Ovary (tissue), 9 donors: ENCODE measurements around the gene FBP2. TPM values are rescaled to one million over a fixed set of nuclear protein-coding genes. Genes with fewer than 3 reads are reported as not detected.

Experiments used
- DNase-seq, 5 donors: peaks; one replicate each; pipeline ENCODE4 v3.0.0-alpha.2; 2019 to 2020
- H3K27ac ChIP-seq, 2 donors: fragments of 200-600 bp; one replicate each; pipeline versions ENCODE4 v1.5.1 to v1.8.0; 2019 to 2022
- H3K27me3 ChIP-seq: fragments of 200-600 bp; one replicate; pipeline ENCODE4 v1.8.0; 2022
- H3K36me3 ChIP-seq: fragments of 200-600 bp; sonication (generic); one replicate; pipeline ENCODE4 v1.5.1; 2019
- H3K4me1 ChIP-seq: one replicate; pipeline ENCODE4 v1.8.1; 2013; ENCODE audit warnings: mild to moderate bottlenecking, moderate library complexity; ENCODE audit not compliant: insufficient read depth
- H3K4me3 ChIP-seq: fragments of 200-600 bp; sonication (generic); one replicate; pipeline ENCODE4 v1.5.1; 2017
- H3K9me3 ChIP-seq, 2 donors: fragments of 200-600 bp in 1 of 2; sonication (generic) in 1 of 2; one replicate each; pipeline versions ENCODE4 v1.5.1 to v1.8.1; 2013 to 2019; ENCODE audit warnings: mild to moderate bottlenecking in 1 of 2, moderate library complexity in 1 of 2
- CTCF ChIP-seq, 3 donors: fragments of 450-650 bp in 2 of 3; fragments of 200-600 bp in 1 of 3; IDR thresholded peaks; one replicate each; pipeline versions ENCODE4 v1.5.1 to v1.8.0; 2016 to 2022; ENCODE audit warnings: antibody characterized with exemption in 3 of 3, mild to moderate bottlenecking in 1 of 3
- EP300 ChIP-seq: sonication (generic); formaldehyde crosslinking; IDR thresholded peaks from one replicate; pipeline ENCODE4 v1.6.1; 2017; ENCODE audit warnings: antibody characterized with exemption
- POLR2A ChIP-seq: fragments of 450-650 bp; IDR thresholded peaks from one replicate; pipeline ENCODE4 v1.6.1; 2017; ENCODE audit warnings: antibody characterized with exemption, mild to moderate bottlenecking, moderate library complexity
- whole genome bisulfite sequencing, 3 donors: extraction: QIAGEN DNeasy Blood & Tissue Kit in 1 of 3; methylation state at CpG; one replicate each; pipeline versions ENCODE4 v1.1.5 to v1.1.7; 2013 to 2017; 5-methylcytosine and 5-hydroxymethylcytosine counted together
- intact Hi-C, 4 donors: fragments of 100-400 bp; cut with DNase I; formaldehyde crosslinking; loops; one replicate each; pipeline versions ENCODE4 v1.11.0 to v1.15.1; 2022 to 2023
- polyA plus RNA-seq, 2 donors: library from polyadenylated mRNA; stranded (reverse); fragments of 200-250 nt in 1 of 2; fragments of 350-450 nt in 1 of 2; fragmentation: Illumina TruSeq in 1 of 2; extraction: RNeasy Lipid Tissue Mini Kit (QIAGEN cat#74804) in 1 of 2; gene quantifications; one replicate each; pipeline ENCODE4 v1.2.3, GENCODE V29; 2013 to 2014
- total RNA-seq, 7 donors: library from RNA; depleted of rRNA in 2 of 7; stranded (reverse); fragments of >200 nt in 2 of 7; fragmentation: NEBNext Ultra II Directional in 3 of 7; extraction: Animal tissue kit (Norgen Biotek cat#: 25700) in 3 of 7; gene quantifications; one replicate each; pipeline versions ENCODE4 v1.1.0 to v1.2.4, GENCODE V29; 2016 to 2023
- donor health status: DM: no; HTN: no; CAD: no; lungs with moderate emphysema.
- donor health status: DM: no; HTN: no; CAD: no.
- donor health status: Bipolar disorder and iron deficiency.
- donor health status: DM: yes; HTN: yes; CAD: no.
- donor health status: DM: no; HTN: no; CAD: no.
- donor health status: DM: yes; HTN: yes; CAD: no.

Gene FBP2
- total and polyA plus RNA-seq, 9 donors, result not detected

GRCh38 chr9:94588681-94589080, 4.9 kb downstream of the FBP2 start:
- H3K9me3 ChIP-seq, result no peaks in the 10 kb centered on the region
- H3K27me3 ChIP-seq, result no peaks in the 10 kb centered on the region
- WGBS, 3 donors, result 86 to 91% (median 87%) methylated on average over 9 of the region's 9 CpGs
- H3K4me1 ChIP-seq, result no peaks in the 10 kb centered on the region
- no peak for TF ChIP-seq POLR2A
- no peak for TF ChIP-seq EP300
- no peak for TF ChIP-seq CTCF (IDR thresholded peaks at IDR 0.05)
- H3K4me3 ChIP-seq, result no peak overlapping the region
- DNase-seq, result no peak
- intact Hi-C loops, result no loop called here
- no peaks in the 10 kb centered on the region for H3K36me3 ChIP-seq
- H3K27ac ChIP-seq, result no peak overlapping the region

GRCh38 chr9:94586814-94587213, 6.8 kb downstream of the FBP2 start:
- Histone ChIP-seq H3K27ac (no peak overlapping the region), H3K36me3 (no peaks in the 10 kb centered on the region), H3K27me3 (no peaks in the 10 kb centered on the region), H3K4me3 (no peak overlapping the region), H3K4me1 (no peaks in the 10 kb centered on the region), H3K9me3 (no peaks in the 10 kb centered on the region)
- intact Hi-C loops, result no loop called here
- WGBS, 3 donors, result 19 to 52% (median 39%) methylated on average over 9 of the region's 9 CpGs
- DNase-seq, result no peak
- no peak for TF ChIP-seq CTCF (IDR thresholded peaks at IDR 0.05)
- TF ChIP-seq POLR2A, result no peak
- TF ChIP-seq EP300, result no peak

GRCh38 chr9:94586316-94586715, 7.3 kb downstream of the FBP2 start:
- no peak for TF ChIP-seq CTCF (IDR thresholded peaks at IDR 0.05)
- intact Hi-C loops, result no loop called here
- H3K4me1 ChIP-seq, result no peaks in the 10 kb centered on the region
- H3K27me3 ChIP-seq, result no peaks in the 10 kb centered on the region
- no peak for DNase-seq
- 65 to 77% (median 65%) methylated on average over 4 of the region's 4 CpGs for WGBS, 3 donors
- no peak overlapping the region for H3K4me3 ChIP-seq
- no peaks in the 10 kb centered on the region for H3K36me3 ChIP-seq
- no peak overlapping the region for H3K27ac ChIP-seq
- no peaks in the 10 kb centered on the region for H3K9me3 ChIP-seq

GRCh38 chr9:94584555-94584954, 9.1 kb downstream of the FBP2 start:
- Histone ChIP-seq H3K36me3 (no peaks in the 10 kb centered on the region), H3K4me1 (no peaks in the 10 kb centered on the region), H3K27me3 (no peaks in the 10 kb centered on the region), H3K27ac (no peak overlapping the region), H3K9me3 (no peaks in the 10 kb centered on the region), H3K4me3 (no peak overlapping the region)
- WGBS, 3 donors, result 84 to 88% (median 87%) methylated on average over 6 of the region's 6 CpGs
- DNase-seq, result no peak
- TF ChIP-seq POLR2A (no peak), EP300 (no peak), CTCF (IDR thresholded peaks at IDR 0.05) (no peak)
- intact Hi-C loops, result loop anchor here in 1 of 4 donors (2.0 kb wide), 1 partner anchor 74 kb away; no protein-coding TSS in a partner anchor

GRCh38 chr9:94581728-94582127, 11.9 kb downstream of the FBP2 start:
- Histone ChIP-seq H3K36me3 (no peaks in the 10 kb centered on the region), H3K9me3 (no peaks in the 10 kb centered on the region), H3K4me1 (no peaks in the 10 kb centered on the region), H3K27me3 (no peaks in the 10 kb centered on the region), H3K4me3 (no peak overlapping the region), H3K27ac (no peak overlapping the region)
- intact Hi-C loops, result no loop called here
- no peak for DNase-seq
- WGBS, 3 donors, result 87 to 90% (median 89%) methylated on average over 5 of the region's 5 CpGs
- no peak for TF ChIP-seq POLR2A
- TF ChIP-seq EP300, result no peak
- TF ChIP-seq CTCF (IDR thresholded peaks at IDR 0.05), result no peak
